Measurements from ENCODE around the gene ALG8. TPM values are rescaled to one million over a fixed set of nuclear protein-coding genes. Genes with fewer than 3 reads are reported as not detected.

ALG8 gene
- total RNA-seq, 1 donor from 2014 or later, result 31.5 TPM

DNA sequence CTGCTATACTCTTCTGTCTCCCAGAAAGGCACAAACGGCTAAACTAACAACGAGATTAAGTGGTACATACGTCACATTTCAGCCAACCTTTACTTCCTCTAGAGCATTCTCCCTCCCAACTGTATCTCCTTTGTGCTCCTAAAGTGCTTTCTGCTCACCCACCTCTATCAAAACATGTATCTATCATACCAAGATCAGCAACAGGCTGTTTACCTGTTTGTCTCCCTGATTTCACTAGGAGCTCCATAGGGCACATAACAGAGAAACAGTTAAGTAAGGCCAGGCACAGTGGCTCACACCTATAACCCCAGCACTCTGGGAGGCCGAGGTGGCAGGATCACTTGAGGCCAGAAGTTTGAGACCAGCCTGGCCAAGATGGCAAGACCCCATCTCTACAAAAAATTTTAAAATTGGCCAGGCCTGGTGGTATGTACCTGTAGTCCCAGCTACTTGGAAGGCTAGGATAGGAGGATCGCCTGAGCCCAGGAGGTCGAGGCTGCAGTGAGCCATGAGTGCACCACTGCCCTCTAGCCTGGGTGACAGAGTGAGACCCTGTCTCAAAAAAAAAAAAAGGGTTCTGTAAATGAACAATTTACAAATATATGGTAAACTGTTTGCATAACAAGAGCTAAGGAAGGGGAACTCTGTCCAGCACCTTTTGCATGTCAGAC is 62.6 kb downstream of the ALG8 start:
- Histone ChIP-seq H3K4me1 (peaks cover 41% of the 10 kb centered on the region), H3K27ac (no peak overlapping the region), H3K36me3 (peaks cover 8% of the 10 kb centered on the region), H3K27me3 (no peaks in the 10 kb centered on the region), H3K4me3 (no peak overlapping the region), H3K9me3 (no peaks in the 10 kb centered on the region)
- DNase-seq (no peak), ATAC-seq (no peak)
- TF ChIP-seq, protein P1, sequence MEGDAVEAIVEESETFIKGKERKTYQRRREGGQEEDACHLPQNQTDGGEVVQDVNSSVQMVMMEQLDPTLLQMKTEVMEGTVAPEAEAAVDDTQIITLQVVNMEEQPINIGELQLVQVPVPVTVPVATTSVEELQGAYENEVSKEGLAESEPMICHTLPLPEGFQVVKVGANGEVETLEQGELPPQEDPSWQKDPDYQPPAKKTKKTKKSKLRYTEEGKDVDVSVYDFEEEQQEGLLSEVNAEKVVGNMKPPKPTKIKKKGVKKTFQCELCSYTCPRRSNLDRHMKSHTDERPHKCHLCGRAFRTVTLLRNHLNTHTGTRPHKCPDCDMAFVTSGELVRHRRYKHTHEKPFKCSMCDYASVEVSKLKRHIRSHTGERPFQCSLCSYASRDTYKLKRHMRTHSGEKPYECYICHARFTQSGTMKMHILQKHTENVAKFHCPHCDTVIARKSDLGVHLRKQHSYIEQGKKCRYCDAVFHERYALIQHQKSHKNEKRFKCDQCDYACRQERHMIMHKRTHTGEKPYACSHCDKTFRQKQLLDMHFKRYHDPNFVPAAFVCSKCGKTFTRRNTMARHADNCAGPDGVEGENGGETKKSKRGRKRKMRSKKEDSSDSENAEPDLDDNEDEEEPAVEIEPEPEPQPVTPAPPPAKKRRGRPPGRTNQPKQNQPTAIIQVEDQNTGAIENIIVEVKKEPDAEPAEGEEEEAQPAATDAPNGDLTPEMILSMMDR (IDR thresholded peaks at IDR 0.05), result no peak
- intact Hi-C loops (cut with DNase I), result no loop called here

DNA sequence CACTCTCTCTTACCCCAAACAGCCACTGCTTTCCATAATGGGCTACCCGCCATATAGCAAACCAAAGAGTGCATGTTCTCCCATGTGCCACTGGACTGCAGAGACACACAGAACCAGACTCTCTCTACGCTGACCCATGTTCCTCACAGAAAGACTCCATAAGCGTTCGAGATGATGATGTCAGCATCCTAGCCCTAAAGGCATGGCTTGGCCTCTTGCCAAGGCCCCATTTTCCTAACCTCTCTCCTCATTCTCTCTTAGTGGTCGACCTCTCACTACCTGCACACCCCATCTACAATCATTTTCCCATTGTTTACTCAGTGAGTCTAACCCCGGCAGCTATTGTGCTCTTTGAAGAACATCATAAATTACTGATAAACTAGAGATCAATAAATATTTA is 64.7 kb downstream of the ALG8 start:
- Histone ChIP-seq H3K4me1 (peaks cover 37% of the 10 kb centered on the region), H3K27ac (no peak overlapping the region), H3K27me3 (no peaks in the 10 kb centered on the region), H3K4me3 (no peak overlapping the region), H3K9me3 (no peaks in the 10 kb centered on the region), H3K36me3 (peaks cover 30% of the 10 kb centered on the region)
- TF ChIP-seq, protein P1 (IDR thresholded peaks at IDR 0.05), result no peak
- DNase-seq (no peak), ATAC-seq (no peak)
- intact Hi-C loops (cut with DNase I), result no loop called here

DNA sequence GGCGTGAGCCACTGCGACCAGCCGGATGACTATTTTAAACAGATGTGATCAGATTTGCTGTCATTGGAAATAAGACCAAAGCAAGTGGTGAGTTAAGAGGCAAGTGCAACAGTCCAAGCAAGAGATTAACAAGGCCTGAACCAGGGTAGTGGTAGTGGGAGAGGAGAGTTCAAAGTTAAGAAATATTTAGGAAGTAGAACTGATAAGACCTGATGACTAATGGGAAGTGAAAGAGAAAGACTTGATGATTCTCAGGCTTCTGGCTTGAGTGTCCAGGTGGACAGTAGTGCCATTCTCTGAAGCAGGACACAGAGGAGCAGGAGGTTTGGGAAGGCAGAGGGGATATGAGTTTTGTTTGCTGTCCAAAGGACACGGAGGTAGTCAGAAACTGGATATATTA is 67.0 kb downstream of the ALG8 start:
- ATAC-seq, result no peak
- Histone ChIP-seq H3K27me3 (no peaks in the 10 kb centered on the region), H3K4me3 (no peak overlapping the region), H3K9me3 (no peaks in the 10 kb centered on the region), H3K36me3 (peaks cover 47% of the 10 kb centered on the region), H3K27ac (no peak overlapping the region), H3K4me1 (peaks cover 27% of the 10 kb centered on the region)
- intact Hi-C loops (cut with DNase I), result no loop called here
- TF ChIP-seq, protein P1 (IDR thresholded peaks at IDR 0.05), result no peak
- DNase-seq, result no peak

DNA sequence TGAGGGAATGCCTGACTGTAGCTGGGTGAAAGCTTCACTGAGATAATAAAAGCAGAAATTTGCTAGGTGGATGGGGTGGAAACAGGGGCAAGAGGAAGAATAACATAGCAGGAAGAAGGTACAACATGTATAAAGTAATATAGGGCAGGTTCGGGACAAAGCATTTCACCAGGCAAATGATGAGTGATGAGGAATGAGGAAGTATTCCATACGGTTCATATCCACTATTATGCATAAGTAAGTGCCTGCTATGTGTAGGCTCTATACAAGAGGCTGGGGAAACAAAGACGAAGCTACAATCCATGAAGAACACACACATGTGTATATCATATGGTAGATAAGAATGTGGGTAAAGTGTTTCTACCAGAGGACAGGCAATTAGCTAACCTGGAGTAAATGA is 67.7 kb downstream of the ALG8 start:
- Histone ChIP-seq H3K36me3 (peaks cover 47% of the 10 kb centered on the region), H3K27ac (no peak overlapping the region), H3K4me1 (peaks cover 20% of the 10 kb centered on the region), H3K4me3 (no peak overlapping the region), H3K9me3 (no peaks in the 10 kb centered on the region), H3K27me3 (no peaks in the 10 kb centered on the region)
- no peak for ATAC-seq
- DNase-seq, result no peak
- TF ChIP-seq, protein P1 (IDR thresholded peaks at IDR 0.05), result no peak
- intact Hi-C loops (cut with DNase I), result no loop called here

DNA sequence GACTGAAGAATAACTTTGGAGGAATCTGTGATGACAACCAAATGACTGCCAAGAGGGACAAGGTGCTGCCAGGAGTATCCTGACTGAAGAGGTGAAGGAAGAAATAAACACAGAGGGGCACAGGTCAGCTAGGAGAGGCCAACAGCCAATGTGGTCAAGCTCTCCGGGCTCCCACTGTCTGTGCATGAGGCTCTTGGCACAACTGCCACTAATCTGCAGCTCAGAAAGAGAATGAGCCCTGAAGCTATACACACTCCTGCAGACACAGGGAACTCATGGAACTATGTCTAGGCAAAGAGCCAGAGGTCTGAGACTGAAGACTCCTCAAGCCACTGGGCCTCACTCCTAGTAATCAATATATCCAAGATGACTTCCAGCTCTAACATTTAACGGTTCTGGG is 68.8 kb downstream of the ALG8 start:
- ATAC-seq, result no peak
- H3K27ac ChIP-seq, result no peak overlapping the region
- TF ChIP-seq, protein P1 (IDR thresholded peaks at IDR 0.05), result no peak
- no peak for DNase-seq
- H3K4me1 ChIP-seq, result peaks cover 12% of the 10 kb centered on the region
- no peak overlapping the region for H3K4me3 ChIP-seq
- H3K9me3 ChIP-seq, result no peaks in the 10 kb centered on the region
- no peaks in the 10 kb centered on the region for H3K27me3 ChIP-seq
- H3K36me3 ChIP-seq, result peaks cover 47% of the 10 kb centered on the region
- intact Hi-C loops (cut with DNase I), result no loop called here

DNA sequence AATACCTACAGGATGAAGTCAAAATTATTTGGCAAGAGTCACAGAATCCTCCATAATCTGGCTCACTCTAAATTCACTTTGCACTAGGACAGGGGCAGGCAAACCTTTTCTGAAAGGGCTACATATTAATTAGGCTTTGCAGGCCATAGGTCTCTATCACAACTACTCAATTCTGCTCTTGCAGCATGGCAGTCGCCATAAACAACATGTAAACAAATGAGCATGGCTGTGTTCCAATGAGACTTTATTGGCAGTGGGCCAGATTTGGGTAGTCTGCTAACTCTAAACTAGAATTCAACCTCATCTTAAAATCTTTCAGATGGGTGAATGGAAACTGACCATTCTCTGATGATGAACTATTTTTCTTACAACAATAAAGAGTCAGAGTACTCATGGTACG is 70.0 kb downstream of the ALG8 start:
- Histone ChIP-seq H3K27me3 (no peaks in the 10 kb centered on the region), H3K27ac (no peak overlapping the region), H3K36me3 (peaks cover 47% of the 10 kb centered on the region), H3K9me3 (no peaks in the 10 kb centered on the region), H3K4me3 (no peak overlapping the region), H3K4me1 (peaks cover 2% of the 10 kb centered on the region)
- DNase-seq (no peak), ATAC-seq (no peak)
- intact Hi-C loops (cut with DNase I), result no loop called here
- TF ChIP-seq, protein P1 (IDR thresholded peaks at IDR 0.05), result no peak
